ENCODE results near the gene GEMIN7. TPM values are rescaled to one million over a fixed set of nuclear protein-coding genes. Genes with fewer than 3 reads are reported as not detected.
"Not testable (repeated sequence)": the region's sequence is repeated elsewhere in the genome, so short reads cannot be mapped to it uniquely, and the experiment has no call there.

Gene GEMIN7
- total and polyA plus RNA-seq, 12 donors = 10.7 to 38.2 (median 14.8) TPM

- intact Hi-C loops (cut with DNase I) = no loop called here
- peak in 1 of 8 donors; percentile 13 for ATAC-seq
These were observed 39.0 kb downstream of the GEMIN7 start for GRCh38 chr19:45118106-45118505.

GRCh38 chr19:45118591-45119355 lies 39.7 kb downstream of the GEMIN7 start:
- DNase-seq; H3K36me3 ChIP-seq; H3K9me3 ChIP-seq; H3K27me3 ChIP-seq; H3K27ac ChIP-seq; H3K4me3 ChIP-seq; ATAC-seq; intact Hi-C loops (cut with DNase I): not testable (repeated sequence)
- WGBS, 2 donors = 57 to 68% methylated on average over 18 of the region's 18 CpGs
- H3K4me1 ChIP-seq = peaks cover 0 to 39% (median 12%) of the 10 kb centered on the region in 9 donors

More at GRCh38 chr19:45118106-45118505, 39.0 kb downstream of the GEMIN7 start:
- peaks cover 0 to 39% (median 12%) of the 10 kb centered on the region in 9 donors for H3K4me1 ChIP-seq
- no peaks in the 10 kb centered on the region for H3K27me3 ChIP-seq
- H3K27ac ChIP-seq = no peak overlapping the region
- peaks cover 0 to 3% (median 0%) of the 10 kb centered on the region in 9 donors for H3K36me3 ChIP-seq
- H3K4me3 ChIP-seq = no peak overlapping the region
- H3K9me3 ChIP-seq = no peaks in the 10 kb centered on the region
- no peak for DNase-seq
- TF ChIP-seq, protein P1, sequence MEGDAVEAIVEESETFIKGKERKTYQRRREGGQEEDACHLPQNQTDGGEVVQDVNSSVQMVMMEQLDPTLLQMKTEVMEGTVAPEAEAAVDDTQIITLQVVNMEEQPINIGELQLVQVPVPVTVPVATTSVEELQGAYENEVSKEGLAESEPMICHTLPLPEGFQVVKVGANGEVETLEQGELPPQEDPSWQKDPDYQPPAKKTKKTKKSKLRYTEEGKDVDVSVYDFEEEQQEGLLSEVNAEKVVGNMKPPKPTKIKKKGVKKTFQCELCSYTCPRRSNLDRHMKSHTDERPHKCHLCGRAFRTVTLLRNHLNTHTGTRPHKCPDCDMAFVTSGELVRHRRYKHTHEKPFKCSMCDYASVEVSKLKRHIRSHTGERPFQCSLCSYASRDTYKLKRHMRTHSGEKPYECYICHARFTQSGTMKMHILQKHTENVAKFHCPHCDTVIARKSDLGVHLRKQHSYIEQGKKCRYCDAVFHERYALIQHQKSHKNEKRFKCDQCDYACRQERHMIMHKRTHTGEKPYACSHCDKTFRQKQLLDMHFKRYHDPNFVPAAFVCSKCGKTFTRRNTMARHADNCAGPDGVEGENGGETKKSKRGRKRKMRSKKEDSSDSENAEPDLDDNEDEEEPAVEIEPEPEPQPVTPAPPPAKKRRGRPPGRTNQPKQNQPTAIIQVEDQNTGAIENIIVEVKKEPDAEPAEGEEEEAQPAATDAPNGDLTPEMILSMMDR (IDR thresholded peaks at IDR 0.05) = no peak
- 68 to 73% methylated on average over 5 of the region's 5 CpGs for WGBS, 2 donors

DNA sequence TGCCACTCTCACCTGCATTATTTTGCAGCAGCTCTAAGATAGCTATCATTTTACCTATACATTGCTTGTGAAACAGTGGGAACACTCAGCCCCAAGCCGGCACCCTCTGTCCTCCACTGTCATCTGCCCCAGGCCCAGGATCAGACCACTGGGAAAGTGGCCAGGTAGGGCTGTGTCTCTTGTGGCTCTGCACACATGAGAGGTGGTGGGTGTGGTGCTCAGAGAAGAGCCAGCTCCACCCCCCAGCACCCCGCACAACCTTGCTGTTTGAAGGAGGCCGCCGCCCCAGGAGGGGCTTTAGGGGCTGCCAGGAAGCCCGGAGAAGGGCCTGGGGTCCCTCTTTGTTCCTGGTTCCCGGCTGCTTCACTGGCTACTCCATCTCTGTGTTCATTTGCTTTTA lies 40.5 kb downstream of the GEMIN7 start:
- intact Hi-C loops (cut with DNase I) = no loop called here
- TF ChIP-seq, protein P1 (IDR thresholded peaks at IDR 0.05) = no peak
- H3K4me3 ChIP-seq = no peak overlapping the region
- no peak overlapping the region for H3K27ac ChIP-seq
- ATAC-seq (no peak), DNase-seq (no peak)
- H3K9me3 ChIP-seq = no peaks in the 10 kb centered on the region
- H3K27me3 ChIP-seq = no peaks in the 10 kb centered on the region
- peaks cover 0 to 3% (median 0%) of the 10 kb centered on the region in 9 donors for H3K36me3 ChIP-seq
- H3K4me1 ChIP-seq = peaks cover 0 to 39% (median 12%) of the 10 kb centered on the region in 9 donors
- 95 to 97% methylated on average over 6 of the region's 6 CpGs for WGBS, 2 donors

DNA sequence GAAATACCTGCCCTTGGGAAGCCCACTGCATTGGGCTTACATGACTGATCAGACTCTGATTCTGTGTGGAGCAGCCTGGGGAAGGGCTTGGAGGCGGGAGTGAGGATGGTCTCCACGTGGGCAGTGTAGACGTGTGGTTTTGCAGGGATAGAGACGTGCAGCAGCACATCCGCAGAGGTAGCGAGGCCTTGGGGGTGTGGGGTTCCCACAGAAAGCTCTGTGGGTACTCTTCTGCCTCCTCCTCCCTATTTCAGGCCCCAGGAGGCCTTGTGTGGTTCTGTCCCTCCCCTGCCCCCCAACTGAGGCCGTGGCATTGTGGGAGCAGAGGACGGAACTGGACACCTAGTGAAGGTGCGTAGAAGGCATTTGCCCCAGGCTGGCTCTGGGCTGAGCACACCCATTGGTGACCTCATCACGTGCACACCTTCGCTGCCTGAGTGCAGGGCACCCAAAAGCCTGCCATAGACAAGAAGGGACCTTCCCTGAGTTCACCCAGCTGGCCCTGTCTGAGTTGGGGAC lies 42.8 kb downstream of the GEMIN7 start:
- Histone ChIP-seq H3K9me3 (no peaks in the 10 kb centered on the region), H3K4me1 (peaks cover 0 to 30% (median 16%) of the 10 kb centered on the region in 9 donors), H3K36me3 (peaks cover 0 to 3% (median 0%) of the 10 kb centered on the region in 9 donors), H3K4me3 (no peak overlapping the region), H3K27ac (no peak overlapping the region), H3K27me3 (no peaks in the 10 kb centered on the region)
- TF ChIP-seq, protein P1 (IDR thresholded peaks at IDR 0.05) = no peak
- intact Hi-C loops (cut with DNase I) = no loop called here
- DNase-seq (no peak), ATAC-seq (no peak)
- 92% methylated on average over 11 of the region's 11 CpGs for WGBS, 2 donors

GRCh38 chr19:45122832-45123231 lies 43.8 kb downstream of the GEMIN7 start:
- no peak for ATAC-seq
- intact Hi-C loops (cut with DNase I) = no loop called here
- no peak overlapping the region for H3K27ac ChIP-seq

More at GRCh38 chr19:45122832-45123231, 43.8 kb downstream of the GEMIN7 start:
- Histone ChIP-seq H3K27me3 (no peaks in the 10 kb centered on the region), H3K4me1 (peaks cover 0 to 22% (median 10%) of the 10 kb centered on the region in 9 donors), H3K36me3 (no peaks in the 10 kb centered on the region), H3K9me3 (no peaks in the 10 kb centered on the region), H3K4me3 (no peak overlapping the region)
- TF ChIP-seq, protein P1 (IDR thresholded peaks at IDR 0.05) = no peak
- WGBS, 2 donors = 85% methylated on average over 6 of the region's 6 CpGs
- DNase-seq = no peak

Data from heart right ventricle (tissue), 16 donors.